ENCODE data around the gene UBD. TPM values are rescaled to one million over a fixed set of nuclear protein-coding genes. Genes with fewer than 3 reads are reported as not detected.

Gene UBD
- total RNA-seq (2014; rRNA removed) (not detected in 2 replicates), Bru-seq, nascent RNA (not detected), BruChase-seq, experiment 1, labeled RNA remaining after a 6-hour chase (percentile 13 among the genes with signal in this experiment), BruChase-seq, experiment 2, labeled RNA remaining after a 2-hour chase (not detected)
- long read RNA-seq = 0 reads

DNA sequence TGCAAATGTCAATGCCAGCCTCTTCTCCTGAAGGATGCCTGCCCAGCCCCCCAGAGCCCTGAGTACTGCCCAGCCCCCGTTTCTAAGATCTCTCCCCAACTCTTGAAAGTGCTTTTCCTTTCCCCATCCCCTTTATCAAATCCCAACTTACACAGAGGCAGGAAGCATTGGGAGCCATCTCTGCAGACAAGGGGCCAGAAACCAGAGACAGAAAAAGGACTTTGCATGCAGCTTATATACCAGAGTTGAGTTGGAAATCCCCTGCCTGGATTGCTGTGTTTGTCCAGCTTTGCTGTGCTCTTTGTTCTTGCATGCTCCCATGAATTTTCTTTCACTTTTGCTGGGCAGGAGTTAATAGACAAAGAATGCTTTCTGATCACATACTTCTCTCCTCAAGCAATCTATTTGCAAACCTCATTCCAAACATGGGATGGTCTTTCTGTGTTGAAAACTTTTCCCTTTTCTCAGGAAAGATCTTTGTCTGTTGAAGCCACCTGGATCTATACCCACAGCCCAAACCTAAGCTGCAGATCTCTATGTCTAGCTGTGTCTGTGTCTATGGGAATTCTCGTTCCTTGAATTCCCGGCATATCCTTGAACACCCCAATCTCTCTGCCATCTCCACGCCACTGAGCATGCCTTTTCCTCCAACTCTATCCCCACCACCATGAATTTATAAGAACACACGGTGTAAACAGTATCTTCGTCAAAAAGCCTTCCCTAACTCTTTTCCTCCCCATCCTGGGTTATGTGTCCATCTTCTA is at the start of gene UBD:
TSS of gene UBD (minus strand) at position 209 of the 764 bp plus-strand sequence. CDS start at position 178, 31 bp downstream.
- no peak for ATAC-seq
- CTCF ChIA-PET = no interaction called here
- POLR2A ChIA-PET (ENCODE audit: unreplicated experiment) = no interaction called here

DNA sequence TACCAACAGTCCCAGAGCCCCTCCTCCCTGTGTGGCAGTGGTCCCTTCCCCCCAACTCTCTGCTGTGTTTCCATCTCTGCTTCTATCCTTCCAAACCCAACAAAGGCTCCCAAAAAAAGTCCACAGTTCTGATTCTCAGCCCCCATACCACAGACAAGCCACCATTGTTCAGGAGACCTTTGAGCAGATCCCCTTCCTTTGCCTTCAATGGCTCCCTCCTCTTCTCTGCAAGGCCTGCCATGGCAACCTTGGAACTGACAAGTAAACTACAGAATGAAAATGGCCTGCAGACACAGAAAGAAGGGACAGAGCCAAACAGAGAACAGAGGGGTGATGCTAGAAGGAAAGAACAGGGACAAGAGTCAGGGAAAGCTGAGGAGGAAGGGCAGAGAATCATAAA is 48.6 kb upstream of the UBD start:
- Histone ChIP-seq H3K27ac (ENCODE audit: low read length) (no peak overlapping the region), H3K36me3 (ENCODE audit: low read depth, low read length) (peaks cover 3% of the 10 kb centered on the region; the same call in 1 of the 2 replicates), H3K9me3 (ENCODE audit: low read length) (no peaks in the 10 kb centered on the region), H3K9ac (ENCODE audit: low read length) (no peak overlapping the region), H3K4me2 (ENCODE audit: low read length) (no peak overlapping the region), H3K27me3 (ENCODE audit: low read length) (no peaks in the 10 kb centered on the region), H3K9me2 (replicated peaks; ENCODE audit: low read length) (no peaks in the 10 kb centered on the region), H3K4me1 (ENCODE audit: insufficient read depth, low read length) (no peaks in the 10 kb centered on the region), H2AFZ (ENCODE audit: low read length) (no peak overlapping the region), H3F3A (ENCODE audit: low read length, unreplicated experiment) (no peaks in the 10 kb centered on the region), H3K4me3 (ENCODE audit: low read length) (no peak overlapping the region), H4K20me1 (ENCODE audit: low read length) (no peaks in the 10 kb centered on the region), H3K79me2 (ENCODE audit: low read length) (no peaks in the 10 kb centered on the region)
- BruUV-seq (replicated peaks) = no TSS peak
- DNase-seq = no peak
- no peak for ATAC-seq
- ChIA-PET CTCF (no interaction called here), POLR2A (ENCODE audit: unreplicated experiment) (no interaction called here)
- intact Hi-C loops (cut with micrococcal nuclease) = no loop called here
- no peak for TF ChIP-seq EZH2 (IDR thresholded peaks at IDR 0.05; ENCODE audit: low read length, unreplicated experiment)
- TF ChIP-seq, protein P1, sequence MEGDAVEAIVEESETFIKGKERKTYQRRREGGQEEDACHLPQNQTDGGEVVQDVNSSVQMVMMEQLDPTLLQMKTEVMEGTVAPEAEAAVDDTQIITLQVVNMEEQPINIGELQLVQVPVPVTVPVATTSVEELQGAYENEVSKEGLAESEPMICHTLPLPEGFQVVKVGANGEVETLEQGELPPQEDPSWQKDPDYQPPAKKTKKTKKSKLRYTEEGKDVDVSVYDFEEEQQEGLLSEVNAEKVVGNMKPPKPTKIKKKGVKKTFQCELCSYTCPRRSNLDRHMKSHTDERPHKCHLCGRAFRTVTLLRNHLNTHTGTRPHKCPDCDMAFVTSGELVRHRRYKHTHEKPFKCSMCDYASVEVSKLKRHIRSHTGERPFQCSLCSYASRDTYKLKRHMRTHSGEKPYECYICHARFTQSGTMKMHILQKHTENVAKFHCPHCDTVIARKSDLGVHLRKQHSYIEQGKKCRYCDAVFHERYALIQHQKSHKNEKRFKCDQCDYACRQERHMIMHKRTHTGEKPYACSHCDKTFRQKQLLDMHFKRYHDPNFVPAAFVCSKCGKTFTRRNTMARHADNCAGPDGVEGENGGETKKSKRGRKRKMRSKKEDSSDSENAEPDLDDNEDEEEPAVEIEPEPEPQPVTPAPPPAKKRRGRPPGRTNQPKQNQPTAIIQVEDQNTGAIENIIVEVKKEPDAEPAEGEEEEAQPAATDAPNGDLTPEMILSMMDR (conservative IDR thresholded peaks at IDR 0.05; ENCODE audit: low read depth, low read length) = no peak
- no peak for TF ChIP-seq EZH2phosphoT487 (IDR thresholded peaks at IDR 0.05; ENCODE audit: borderline replicate concordance, low read length)

More for the DNA sequence above, at the start of gene UBD:
- peaks cover 75% of the 10 kb centered on the region for H3K27me3 ChIP-seq (ENCODE audit: low read length)
- no peaks in the 10 kb centered on the region for H3K4me1 ChIP-seq (ENCODE audit: insufficient read depth, low read length)
- TF ChIP-seq, protein P1 (conservative IDR thresholded peaks at IDR 0.05; ENCODE audit: low read depth, low read length) = no peak
- TF ChIP-seq EZH2 (IDR thresholded peaks at IDR 0.05; ENCODE audit: low read length, unreplicated experiment) (no peak), EZH2phosphoT487 (IDR thresholded peaks at IDR 0.05; ENCODE audit: borderline replicate concordance, low read length) (no peak)
- intact Hi-C loops (cut with micrococcal nuclease) = no loop called here
- no peak within 1 kb of the TSS for H2AFZ ChIP-seq (ENCODE audit: low read length)
- no TSS peak for BruUV-seq (replicated peaks)
- H4K20me1 ChIP-seq (ENCODE audit: low read length) = no peaks in the 10 kb centered on the region
- H3K36me3 ChIP-seq (ENCODE audit: low read depth, low read length) = no peaks in the 10 kb centered on the region
- H3K79me2 ChIP-seq (ENCODE audit: low read length) = no peaks in the 10 kb centered on the region
- H3K4me3 ChIP-seq (ENCODE audit: low read length) = no peak within 1 kb of the TSS
- H3K9ac ChIP-seq (ENCODE audit: low read length) = no peak within 1 kb of the TSS
- no peak within 1 kb of the TSS for H3K27ac ChIP-seq (ENCODE audit: low read length)
- no peaks in the 10 kb centered on the region for H3F3A ChIP-seq (ENCODE audit: low read length, unreplicated experiment)
- DNase-seq = no peak
- H3K4me2 ChIP-seq (ENCODE audit: low read length) = no peak within 1 kb of the TSS
- H3K9me3 ChIP-seq (ENCODE audit: low read length) = no peaks in the 10 kb centered on the region
- no peaks in the 10 kb centered on the region for H3K9me2 ChIP-seq (replicated peaks; ENCODE audit: low read length)

- Histone ChIP-seq H3K4me2 (ENCODE audit: low read length) (no peak overlapping the region), H3K27me3 (ENCODE audit: low read length) (no peaks in the 10 kb centered on the region), H2AFZ (ENCODE audit: low read length) (no peak overlapping the region), H3K27ac (ENCODE audit: low read length) (no peak overlapping the region), H3K9me2 (replicated peaks; ENCODE audit: low read length) (no peaks in the 10 kb centered on the region), H3K4me1 (ENCODE audit: insufficient read depth, low read length) (no peaks in the 10 kb centered on the region), H3K9me3 (ENCODE audit: low read length) (no peaks in the 10 kb centered on the region), H3K36me3 (ENCODE audit: low read depth, low read length) (no peaks in the 10 kb centered on the region; the same call in 1 of the 2 replicates), H4K20me1 (ENCODE audit: low read length) (no peaks in the 10 kb centered on the region), H3K79me2 (ENCODE audit: low read length) (no peaks in the 10 kb centered on the region), H3K4me3 (ENCODE audit: low read length) (no peak overlapping the region), H3F3A (ENCODE audit: low read length, unreplicated experiment) (no peaks in the 10 kb centered on the region), H3K9ac (ENCODE audit: low read length) (no peak overlapping the region)
- no peak for ATAC-seq
- DNase-seq = no peak
- TF ChIP-seq EZH2 (IDR thresholded peaks at IDR 0.05; ENCODE audit: low read length, unreplicated experiment) (no peak), EZH2phosphoT487 (IDR thresholded peaks at IDR 0.05; ENCODE audit: borderline replicate concordance, low read length) (no peak)
- TF ChIP-seq, protein P1 (conservative IDR thresholded peaks at IDR 0.05; ENCODE audit: low read depth, low read length) = no peak
- CTCF ChIA-PET = no interaction called here
- intact Hi-C loops (cut with micrococcal nuclease) = no loop called here
- POLR2A ChIA-PET (ENCODE audit: unreplicated experiment) = no interaction called here
- BruUV-seq (replicated peaks) = no TSS peak
Observed at GRCh38 chr6:29603930-29604329, 44.4 kb upstream of the UBD start.

Measured in PC-3 (cell line).